ENCODE results near the gene FOXP1. TPM values are rescaled to one million over a fixed set of nuclear protein-coding genes. Genes with fewer than 3 reads are reported as not detected.

FOXP1 gene
- total and polyA plus RNA-seq, 2 of the 8 experiments (the other 6 are each of a cell fraction or from before 2014, with no cell fraction given), result 13.9 to 25.4 TPM

DNA sequence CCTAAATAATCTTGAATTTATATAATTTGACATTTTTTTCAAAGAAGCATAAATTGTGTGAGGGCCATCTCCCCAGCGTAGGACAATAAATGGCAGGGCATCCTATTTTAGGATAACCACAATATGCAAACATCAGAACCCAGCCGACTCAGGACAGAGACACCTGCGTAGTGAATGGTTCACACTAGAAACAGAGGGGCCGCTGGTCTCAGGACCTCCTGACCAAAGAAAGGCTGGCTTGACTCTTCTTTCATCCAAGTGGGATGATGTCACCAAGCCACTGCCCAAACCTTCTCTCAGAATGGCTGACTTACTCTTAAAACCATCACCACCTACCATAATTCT, 162.1 kb downstream of the FOXP1 start:
- H3K4me1 ChIP-seq (replicated peaks in 1 of 4; ENCODE audit: control insufficient read depth in 3 of 4, insufficient read depth in 4 of 4, low read length in 3 of 4), result no peaks in the 10 kb centered on the region
- H4K20me1 ChIP-seq (replicated peaks in 1 of 2; ENCODE audit: control insufficient read depth in 1 of 2, insufficient read depth in 2 of 2, low read length in 2 of 2), result no peaks in the 10 kb centered on the region
- no peak overlapping the region for H4K5ac ChIP-seq (ENCODE audit: insufficient read length, low read depth, low read length)
- no peak overlapping the region for H2BK120ac ChIP-seq (replicated peaks; ENCODE audit: low read depth, low read length)
- FAIRE-seq, result no peak
- H3K4ac ChIP-seq (replicated peaks; ENCODE audit: insufficient read length, low read depth, low read length), result no peak overlapping the region
- H3K23me2 ChIP-seq (ENCODE audit: low read depth, low read length), result no peaks in the 10 kb centered on the region
- no peak overlapping the region for H3K27ac ChIP-seq (ENCODE audit: low read depth, low read length)
- H3K79me2 ChIP-seq (ENCODE audit: control insufficient read depth in 1 of 2, insufficient read depth in 2 of 2, low read length in 2 of 2), result no peaks in the 10 kb centered on the region
- POLR2A ChIA-PET (ENCODE audit: partially characterized antibody), result no interaction called here
- no peak overlapping the region for H4K8ac ChIP-seq (ENCODE audit: extremely low read depth, insufficient read depth, low read length)
- H3K4me3 ChIP-seq (ENCODE audit: extremely low read depth in 1 of 4, insufficient read depth in 2 of 4, low read depth in 3 of 4, low read length in 4 of 4), result no peak overlapping the region
- no peak overlapping the region for H3K23ac ChIP-seq (ENCODE audit: insufficient read length)
- no peak overlapping the region for H2BK15ac ChIP-seq (ENCODE audit: low read length)
- no peaks in the 10 kb centered on the region for H3K36me3 ChIP-seq (ENCODE audit: control insufficient read depth in 2 of 4, insufficient read depth in 4 of 4, low read length in 3 of 4)
- H2BK12ac ChIP-seq (ENCODE audit: low read depth, low read length), result no peak overlapping the region
- H2BK20ac ChIP-seq (ENCODE audit: low read length), result no peak overlapping the region
- no peak overlapping the region for H3K56ac ChIP-seq (replicated peaks; ENCODE audit: insufficient read length, low read depth, low read length)
- H3K27me3 ChIP-seq (replicated peaks in 1 of 4; ENCODE audit: control insufficient read depth in 3 of 4, extremely low read depth in 1 of 4, insufficient read depth in 3 of 4, low read length in 3 of 4), result no peaks in the 10 kb centered on the region
- H3K4me2 ChIP-seq (ENCODE audit: insufficient read depth in 1 of 2, low read depth in 2 of 2, low read length in 2 of 2), result no peak overlapping the region
- no peak for DNase-seq (ENCODE audit: low read depth in 1 of 2, low spot score in 2 of 2)
- H4K91ac ChIP-seq (replicated peaks; ENCODE audit: insufficient read length, low read length), result no peak overlapping the region
- H3K9ac ChIP-seq (replicated peaks in 1 of 4; ENCODE audit: extremely low read depth in 1 of 4, low read depth in 3 of 4, low read length in 3 of 4), result no peak overlapping the region
- no peaks in the 10 kb centered on the region for H3K9me3 ChIP-seq (ENCODE audit: insufficient read depth in 2 of 2, low read depth in 1 of 2, low read length in 1 of 2)
- H2AFZ ChIP-seq (ENCODE audit: low read length), result no peak overlapping the region
- no peaks in the 10 kb centered on the region; the same call in 1 of the 2 replicates for H3K79me1 ChIP-seq (ENCODE audit: low read depth, low read length)
- H2AK5ac ChIP-seq (ENCODE audit: low read depth, low read length), result no peak overlapping the region
- H3K18ac ChIP-seq (ENCODE audit: extremely low read depth, low read length), result no peak overlapping the region
- H2BK5ac ChIP-seq (ENCODE audit: low read depth, low read length), result no peak overlapping the region
- WGBS, 2 experiments (ENCODE audit: extremely low coverage in 1 of 2, insufficient coverage in 1 of 2, insufficient read length in 1 of 2, insufficient replicate concordance in 2 of 2, low coverage in 1 of 2, low lambda C conversion rate in 2 of 2, missing lambda C conversion rate in 1 of 2), result 97% methylated on average over 4 of the region's 4 CpGs; no CpG with 5 or more reads in 1 of the 2 experiments
- H3K14ac ChIP-seq (ENCODE audit: insufficient read length), result no peak overlapping the region
- CTCF ChIA-PET (ENCODE audit: partially characterized antibody), result interaction anchor here (0.8 kb wide), 1 partner anchor 10 kb away, joined by 3 read pairs; no protein-coding TSS in a partner anchor
- TF ChIP-seq CTCF (IDR thresholded peaks at IDR 0.05; ENCODE audit: control extremely low read depth in 1 of 3, insufficient read depth in 1 of 3, low read depth in 1 of 3, low read length in 3 of 3), result no peak
- TF ChIP-seq KDM1A (IDR thresholded peaks at IDR 0.05; ENCODE audit: borderline replicate concordance, low read length), result no peak
- no peak for TF ChIP-seq EGR1 (IDR thresholded peaks at IDR 0.05; ENCODE audit: borderline replicate concordance, low read depth, low read length)
- TF ChIP-seq EZH2 (IDR thresholded peaks at IDR 0.05; ENCODE audit: low read depth, low read length, severe bottlenecking), result no peak
- TF ChIP-seq SIX5 (IDR thresholded peaks at IDR 0.05; ENCODE audit: low read depth, low read length), result no peak
- TF ChIP-seq RBBP5 (IDR thresholded peaks at IDR 0.05; ENCODE audit: borderline replicate concordance, low read depth, low read length), result no peak
- TF ChIP-seq, protein P1, sequence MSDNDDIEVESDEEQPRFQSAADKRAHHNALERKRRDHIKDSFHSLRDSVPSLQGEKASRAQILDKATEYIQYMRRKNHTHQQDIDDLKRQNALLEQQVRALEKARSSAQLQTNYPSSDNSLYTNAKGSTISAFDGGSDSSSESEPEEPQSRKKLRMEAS (IDR thresholded peaks at IDR 0.05), result no peak
- no peak for TF ChIP-seq YY1 (IDR thresholded peaks at IDR 0.05; ENCODE audit: low read depth, low read length)
- no peak for TF ChIP-seq KDM5A (IDR thresholded peaks at IDR 0.05; ENCODE audit: low read length)
- TF ChIP-seq EP300 (IDR thresholded peaks at IDR 0.05; ENCODE audit: borderline replicate concordance in 1 of 2, low read depth in 2 of 2, low read length in 2 of 2), result no peak
- TF ChIP-seq CTBP2 (IDR thresholded peaks at IDR 0.05; ENCODE audit: borderline replicate concordance, insufficient read depth, insufficient read length, low read length), result no peak
- TF ChIP-seq BACH1 (IDR thresholded peaks at IDR 0.05; ENCODE audit: low read length), result no peak

All from H1 (cell line).